WTC11 (cell line): ENCODE results near the gene PPARA. TPM values are rescaled to one million over a fixed set of nuclear protein-coding genes. Genes with fewer than 3 reads are reported as not detected.

Experiments
- ATAC-seq: fragments of 200-7000 bp; cut with Tn5 transposase; 2 replicates; pipeline ENCODE4 v1.10.0; 2021; ENCODE audit warnings: mild to moderate bottlenecking, moderate library complexity
- CTCF ChIA-PET: fragments of 300-600 bp; sonication (Branson Sonifier 250); formaldehyde crosslinking; loops from one replicate; lab custom pipeline; 2021; ENCODE audit warnings: antibody characterized with exemption; lab: Charles Lee
- POLR2A ChIA-PET: fragments of 350-600 bp; sonication (Branson Sonifier 250); formaldehyde crosslinking; loops from one replicate; lab custom pipeline; 2021; ENCODE audit warnings: antibody characterized with exemption; lab: Charles Lee
- DNase-seq: peaks from one replicate; pipeline ENCODE4 v3.0.0; 2021; ENCODE audit warnings: low spot score
- H3K27ac Mint-ChIP-seq: 2 replicates; pipeline ENCODE4 v1.8.0; 2021; ENCODE audit warnings: mixed read lengths
- H3K27me3 Mint-ChIP-seq: 2 replicates; pipeline ENCODE4 v1.8.0; 2021; ENCODE audit warnings: low read depth, mild to moderate bottlenecking, moderate library complexity, mixed read lengths
- H3K36me3 Mint-ChIP-seq: 2 replicates; pipeline ENCODE4 v1.8.0; 2021; ENCODE audit warnings: mixed read lengths
- H3K4me1 Mint-ChIP-seq: 2 replicates; pipeline ENCODE4 v1.8.0; 2022; ENCODE audit warnings: mixed read lengths
- H3K4me3 Mint-ChIP-seq: 2 replicates; pipeline ENCODE4 v1.8.0; 2021; ENCODE audit warnings: mild to moderate bottlenecking, moderate library complexity, mixed read lengths
- H3K9me3 Mint-ChIP-seq: 2 replicates; pipeline ENCODE4 v1.8.0; 2021; ENCODE audit warnings: mixed read lengths
- CREB1 ChIP-seq: sonication (generic); formaldehyde crosslinking; IDR thresholded peaks from 2 replicates; pipeline ENCODE4 v1.8.0; 2023; ENCODE audit warnings: mild to moderate bottlenecking, missing genetic modification reagents
- FOXJ3 ChIP-seq: sonication (generic); formaldehyde crosslinking; IDR thresholded peaks from 2 replicates; pipeline ENCODE4 v1.9.0; 2021; ENCODE audit warnings: missing genetic modification reagents, mild to moderate bottlenecking, borderline replicate concordance
- GRHL2 ChIP-seq: fragments of 250-450 bp; sonication (Bioruptor Pico); IDR thresholded peaks from 2 replicates; pipeline ENCODE4 v1.8.0; 2022; ENCODE audit warnings: mild to moderate bottlenecking, moderate library complexity; ENCODE audit not compliant: insufficient replicate concordance, severe bottlenecking
- IRF2 ChIP-seq: sonication (generic); formaldehyde crosslinking; IDR thresholded peaks from 2 replicates; pipeline ENCODE4 v1.8.0; 2022; ENCODE audit warnings: low read depth, missing genetic modification reagents, borderline replicate concordance
- JUN ChIP-seq: sonication (generic); formaldehyde crosslinking; IDR thresholded peaks from 2 replicates; pipeline ENCODE4 v1.8.0; 2023; ENCODE audit warnings: mild to moderate bottlenecking, missing genetic modification reagents
- MXD4 ChIP-seq: fragments of 250-450 bp; sonication (Bioruptor Pico); IDR thresholded peaks from 2 replicates; pipeline ENCODE4 v1.8.0; 2021; ENCODE audit warnings: mild to moderate bottlenecking, moderate library complexity, borderline replicate concordance
- MYBL2 ChIP-seq: sonication (generic); formaldehyde crosslinking; IDR thresholded peaks from 2 replicates; pipeline ENCODE4 v1.8.1; 2023; ENCODE audit warnings: mild to moderate bottlenecking, moderate library complexity, missing genetic modification reagents
- NFE2L1 ChIP-seq: sonication (generic); formaldehyde crosslinking; IDR thresholded peaks from 2 replicates; pipeline ENCODE4 v1.8.1; 2023; ENCODE audit warnings: missing genetic modification reagents
- NR3C1 ChIP-seq: sonication (generic); formaldehyde crosslinking; conservative IDR thresholded peaks from 2 replicates; pipeline ENCODE4 v1.8.1; 2023; ENCODE audit warnings: low read depth, mild to moderate bottlenecking, missing genetic modification reagents
- OVOL2 ChIP-seq: fragments of 250-450 bp; sonication (Bioruptor Pico); IDR thresholded peaks from 2 replicates; pipeline ENCODE4 v1.9.0; 2021; ENCODE audit warnings: mild to moderate bottlenecking, borderline replicate concordance
- PREB ChIP-seq: sonication (generic); formaldehyde crosslinking; IDR thresholded peaks from 2 replicates; pipeline ENCODE4 v1.8.1; 2022; ENCODE audit warnings: mild to moderate bottlenecking, missing genetic modification reagents, moderate library complexity, borderline replicate concordance
- SP1 ChIP-seq: sonication (generic); formaldehyde crosslinking; conservative IDR thresholded peaks from 2 replicates; pipeline ENCODE4 v1.8.1; 2022; ENCODE audit warnings: missing genetic modification reagents
- TCF7 ChIP-seq: sonication (generic); formaldehyde crosslinking; IDR thresholded peaks from 2 replicates; pipeline ENCODE4 v1.8.0; 2022; ENCODE audit warnings: mild to moderate bottlenecking, low read depth, missing genetic modification reagents, moderate library complexity
- TEAD4 ChIP-seq: sonication (generic); formaldehyde crosslinking; IDR thresholded peaks from 2 replicates; pipeline ENCODE4 v1.8.0; 2022; ENCODE audit warnings: mild to moderate bottlenecking, missing genetic modification reagents
- TP53 ChIP-seq: sonication (generic); formaldehyde crosslinking; IDR thresholded peaks from 2 replicates; pipeline ENCODE4 v1.8.1; 2023; ENCODE audit warnings: mild to moderate bottlenecking, missing genetic modification reagents
- ZBTB43 ChIP-seq: sonication (generic); formaldehyde crosslinking; IDR thresholded peaks from 2 replicates; pipeline ENCODE4 v1.8.1; 2023; ENCODE audit warnings: mild to moderate bottlenecking, missing genetic modification reagents
- ZNF121 ChIP-seq: sonication (generic); formaldehyde crosslinking; IDR thresholded peaks from 2 replicates; pipeline ENCODE4 v1.8.0; 2023; ENCODE audit warnings: missing genetic modification reagents
- ZNF232 ChIP-seq: sonication (generic); formaldehyde crosslinking; IDR thresholded peaks from 2 replicates; pipeline ENCODE4 v1.8.0; 2022; ENCODE audit warnings: mild to moderate bottlenecking, missing genetic modification reagents
- ZNF263 ChIP-seq: sonication (generic); formaldehyde crosslinking; IDR thresholded peaks from 2 replicates; pipeline ENCODE4 v1.8.1; 2022; ENCODE audit warnings: low read depth, mild to moderate bottlenecking, moderate library complexity, missing genetic modification reagents
- ZNF423 ChIP-seq: fragments of 250-450 bp; sonication (Bioruptor Pico); IDR thresholded peaks from 2 replicates; pipeline ENCODE4 v2.1.2; 2022; ENCODE audit warnings: mild to moderate bottlenecking, moderate library complexity
- total RNA-seq: library from RNA; stranded (reverse); gene quantifications from 3 replicates; pipeline ENCODE4 v1.2.3, GENCODE V29; 2021
- TF ChIP-seq, protein P1 (sequence below): sonication (generic); formaldehyde crosslinking; IDR thresholded peaks from 2 replicates; pipeline ENCODE4 v1.8.0; 2022; ENCODE audit warnings: mild to moderate bottlenecking, missing genetic modification reagents
- TF ChIP-seq, protein P2 (sequence below): sonication (generic); formaldehyde crosslinking; IDR thresholded peaks from 2 replicates; pipeline ENCODE4 v1.8.0; 2022; ENCODE audit warnings: mild to moderate bottlenecking, missing genetic modification reagents
- TF ChIP-seq, protein P3 (sequence below): fragments of 250-450 bp; sonication (Bioruptor Pico); IDR thresholded peaks from 2 replicates; pipeline ENCODE4 v1.9.0; 2021; ENCODE audit warnings: mild to moderate bottlenecking

Gene PPARA
- total RNA-seq, 1 experiment from 2014 or later, result 9.3 TPM

GRCh38 chr22:46203601-46203980 is 53.3 kb downstream of the PPARA start:
- no peaks in the 10 kb centered on the region for H3K27me3 Mint-ChIP-seq
- ATAC-seq, result no peak
- ChIA-PET POLR2A (no interaction called here), CTCF (no interaction called here)
- H3K4me3 Mint-ChIP-seq, result no peak overlapping the region
- H3K9me3 Mint-ChIP-seq, result peaks cover 17% of the 10 kb centered on the region
- peaks cover 21% of the 10 kb centered on the region for H3K36me3 Mint-ChIP-seq
- TF ChIP-seq JUN (CRISPR knock-in tag) (no peak), GRHL2 (CRISPR knock-in tag) (no peak), IRF2 (no peak), ZNF423 (CRISPR knock-in tag) (no peak), MXD4 (CRISPR knock-in tag) (no peak), ZNF232 (no peak), ZNF263 (CRISPR knock-in tag) (no peak)
- no peak for DNase-seq
- H3K4me1 Mint-ChIP-seq, result peaks cover 21% of the 10 kb centered on the region
- no peak overlapping the region for H3K27ac Mint-ChIP-seq

DNA sequence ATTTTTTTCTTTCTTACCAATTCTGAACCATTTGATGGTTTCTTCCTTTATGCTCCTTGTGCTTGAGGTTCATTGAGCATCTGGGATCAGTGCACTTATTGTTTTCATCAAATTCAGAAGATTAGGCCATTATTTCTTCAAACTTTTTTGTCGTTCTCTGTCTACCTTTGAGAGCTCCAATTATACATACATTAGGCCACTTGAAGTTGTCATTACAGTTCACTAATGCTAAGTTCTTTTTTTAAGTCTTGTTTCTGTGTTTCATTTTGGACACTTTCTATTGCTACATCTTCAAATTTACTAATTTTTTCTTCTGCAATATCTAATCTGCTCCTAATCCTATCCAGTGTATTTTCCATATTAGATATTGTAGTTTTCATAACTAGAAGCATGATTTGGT is 58.9 kb downstream of the PPARA start:
- ATAC-seq, result no peak
- Mint-ChIP-seq H3K9me3 (peaks cover 48% of the 10 kb centered on the region), H3K27ac (no peak overlapping the region), H3K4me3 (no peak overlapping the region), H3K36me3 (peaks cover 45% of the 10 kb centered on the region), H3K27me3 (peaks cover 5% of the 10 kb centered on the region; the same call in 1 of the 2 replicates), H3K4me1 (no peaks in the 10 kb centered on the region)
- ChIA-PET POLR2A (interaction anchor here (0.5 kb wide), 1 partner anchor 8 kb away, joined by 3 read pairs; no protein-coding TSS in a partner anchor), CTCF (no interaction called here)
- no peak for DNase-seq
- TF ChIP-seq GRHL2 (CRISPR knock-in tag) (no peak), ZNF263 (CRISPR knock-in tag) (no peak), SP1 (CRISPR knock-in tag) (no peak), ZNF121 (CRISPR knock-in tag) (no peak), TP53 (CRISPR knock-in tag) (no peak), NFE2L1 (CRISPR knock-in tag) (no peak), FOXJ3 (no peak), OVOL2 (CRISPR knock-in tag) (no peak)
- TF ChIP-seq, protein P1, sequence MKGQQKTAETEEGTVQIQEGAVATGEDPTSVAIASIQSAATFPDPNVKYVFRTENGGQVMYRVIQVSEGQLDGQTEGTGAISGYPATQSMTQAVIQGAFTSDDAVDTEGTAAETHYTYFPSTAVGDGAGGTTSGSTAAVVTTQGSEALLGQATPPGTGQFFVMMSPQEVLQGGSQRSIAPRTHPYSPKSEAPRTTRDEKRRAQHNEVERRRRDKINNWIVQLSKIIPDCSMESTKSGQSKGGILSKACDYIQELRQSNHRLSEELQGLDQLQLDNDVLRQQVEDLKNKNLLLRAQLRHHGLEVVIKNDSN, result no peak

DNA sequence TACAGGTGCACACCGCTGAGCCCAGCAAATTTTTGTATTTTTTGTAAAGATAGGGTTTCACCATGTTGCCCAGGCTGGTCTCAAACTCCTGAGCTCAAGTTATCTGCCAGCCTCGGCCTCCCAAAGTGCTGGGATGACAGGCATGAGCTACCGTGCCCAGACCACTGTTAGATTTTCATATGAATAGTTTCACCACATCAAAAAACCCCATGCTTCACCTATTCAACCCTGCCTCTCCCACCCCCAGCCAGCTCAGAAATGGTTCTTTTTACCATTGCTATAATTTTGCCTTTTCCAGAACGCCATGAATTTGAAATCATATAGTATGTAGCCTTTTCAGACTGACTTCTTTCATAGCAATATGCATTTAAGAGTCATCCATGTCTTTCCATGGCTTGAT is 61.9 kb downstream of the PPARA start:
- ChIA-PET POLR2A (no interaction called here), CTCF (no interaction called here)
- H3K4me1 Mint-ChIP-seq, result no peaks in the 10 kb centered on the region
- H3K27ac Mint-ChIP-seq, result no peak overlapping the region
- H3K36me3 Mint-ChIP-seq, result peaks cover 37% of the 10 kb centered on the region
- DNase-seq (no peak), ATAC-seq (no peak)
- H3K4me3 Mint-ChIP-seq, result no peak overlapping the region
- H3K27me3 Mint-ChIP-seq, result peaks cover 5% of the 10 kb centered on the region; the same call in 1 of the 2 replicates
- H3K9me3 Mint-ChIP-seq, result peaks cover 39% of the 10 kb centered on the region
- TF ChIP-seq MYBL2 (CRISPR knock-in tag) (no peak), PREB (CRISPR knock-in tag) (no peak), CREB1 (CRISPR knock-in tag) (no peak), NR3C1 (no peak), TEAD4 (CRISPR knock-in tag) (no peak), TCF7 (no peak)

GRCh38 chr22:46213052-46213451 is 62.7 kb downstream of the PPARA start:
- Mint-ChIP-seq H3K4me1 (no peaks in the 10 kb centered on the region), H3K9me3 (peaks cover 39% of the 10 kb centered on the region), H3K27me3 (peaks cover 5% of the 10 kb centered on the region; the same call in 1 of the 2 replicates), H3K4me3 (no peak overlapping the region), H3K27ac (no peak overlapping the region), H3K36me3 (peaks cover 37% of the 10 kb centered on the region)
- ChIA-PET CTCF (no interaction called here), POLR2A (interaction anchor here (0.7 kb wide), 1 partner anchor 263 kb away, joined by 9 read pairs; no protein-coding TSS in a partner anchor)
- ATAC-seq (no peak), DNase-seq (no peak)
- TF ChIP-seq ZBTB43 (CRISPR knock-in tag), result no peak
- no peak for TF ChIP-seq ZNF263 (CRISPR knock-in tag)
- TF ChIP-seq, protein P2, sequence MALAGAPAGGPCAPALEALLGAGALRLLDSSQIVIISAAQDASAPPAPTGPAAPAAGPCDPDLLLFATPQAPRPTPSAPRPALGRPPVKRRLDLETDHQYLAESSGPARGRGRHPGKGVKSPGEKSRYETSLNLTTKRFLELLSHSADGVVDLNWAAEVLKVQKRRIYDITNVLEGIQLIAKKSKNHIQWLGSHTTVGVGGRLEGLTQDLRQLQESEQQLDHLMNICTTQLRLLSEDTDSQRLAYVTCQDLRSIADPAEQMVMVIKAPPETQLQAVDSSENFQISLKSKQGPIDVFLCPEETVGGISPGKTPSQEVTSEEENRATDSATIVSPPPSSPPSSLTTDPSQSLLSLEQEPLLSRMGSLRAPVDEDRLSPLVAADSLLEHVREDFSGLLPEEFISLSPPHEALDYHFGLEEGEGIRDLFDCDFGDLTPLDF (CRISPR knock-in tag), result no peak
- no peak for TF ChIP-seq PREB (CRISPR knock-in tag)
- TF ChIP-seq MXD4 (CRISPR knock-in tag), result no peak
- TF ChIP-seq, protein P3, sequence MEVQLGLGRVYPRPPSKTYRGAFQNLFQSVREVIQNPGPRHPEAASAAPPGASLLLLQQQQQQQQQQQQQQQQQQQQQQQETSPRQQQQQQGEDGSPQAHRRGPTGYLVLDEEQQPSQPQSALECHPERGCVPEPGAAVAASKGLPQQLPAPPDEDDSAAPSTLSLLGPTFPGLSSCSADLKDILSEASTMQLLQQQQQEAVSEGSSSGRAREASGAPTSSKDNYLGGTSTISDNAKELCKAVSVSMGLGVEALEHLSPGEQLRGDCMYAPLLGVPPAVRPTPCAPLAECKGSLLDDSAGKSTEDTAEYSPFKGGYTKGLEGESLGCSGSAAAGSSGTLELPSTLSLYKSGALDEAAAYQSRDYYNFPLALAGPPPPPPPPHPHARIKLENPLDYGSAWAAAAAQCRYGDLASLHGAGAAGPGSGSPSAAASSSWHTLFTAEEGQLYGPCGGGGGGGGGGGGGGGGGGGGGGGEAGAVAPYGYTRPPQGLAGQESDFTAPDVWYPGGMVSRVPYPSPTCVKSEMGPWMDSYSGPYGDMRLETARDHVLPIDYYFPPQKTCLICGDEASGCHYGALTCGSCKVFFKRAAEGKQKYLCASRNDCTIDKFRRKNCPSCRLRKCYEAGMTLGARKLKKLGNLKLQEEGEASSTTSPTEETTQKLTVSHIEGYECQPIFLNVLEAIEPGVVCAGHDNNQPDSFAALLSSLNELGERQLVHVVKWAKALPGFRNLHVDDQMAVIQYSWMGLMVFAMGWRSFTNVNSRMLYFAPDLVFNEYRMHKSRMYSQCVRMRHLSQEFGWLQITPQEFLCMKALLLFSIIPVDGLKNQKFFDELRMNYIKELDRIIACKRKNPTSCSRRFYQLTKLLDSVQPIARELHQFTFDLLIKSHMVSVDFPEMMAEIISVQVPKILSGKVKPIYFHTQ, result no peak
